ENCODE measurements around the gene CSDE1.

GRCh38 chr1:114710360-114710759 lies 47.4 kb downstream of the CSDE1 start:
- TF ChIP-seq CTCF (IDR thresholded peaks at IDR 0.05) (no peak), POLR2A (IDR thresholded peaks at IDR 0.05) (no peak)
